Suprapubic skin (tissue), 4 donors: Measurements from ENCODE around the gene CRACDL. TPM values are rescaled to one million over a fixed set of nuclear protein-coding genes. Genes with fewer than 3 reads are reported as not detected.

Experiments
- DNase-seq, 2 donors: peaks; one replicate each; pipeline ENCODE4 v3.0.0-alpha.2; 2019; ENCODE audit warnings: low spot score in 2 of 2
- H3K27ac ChIP-seq: fragments of 200-600 bp; sonication (generic); one replicate; pipeline ENCODE4 v1.5.1; 2019
- H3K27me3 ChIP-seq: fragments of 200-600 bp; sonication (generic); one replicate; pipeline ENCODE4 v1.5.1; 2019
- H3K36me3 ChIP-seq: fragments of 200-600 bp; sonication (generic); one replicate; pipeline ENCODE4 v1.5.1; 2019
- H3K4me1 ChIP-seq: fragments of 200-600 bp; sonication (generic); one replicate; pipeline ENCODE4 v1.5.1; 2019
- H3K4me3 ChIP-seq: fragments of 200-600 bp; sonication (generic); one replicate; pipeline ENCODE4 v1.5.1; 2019; ENCODE audit warnings: mild to moderate bottlenecking
- H3K9me3 ChIP-seq: fragments of 200-600 bp; sonication (generic); one replicate; pipeline ENCODE4 v1.5.1; 2019
- CTCF ChIP-seq, 2 donors: fragments of 200-600 bp in 1 of 2; fragments of 450-650 bp in 1 of 2; sonication (generic) in 1 of 2; IDR thresholded peaks; one replicate each; pipeline ENCODE4 v1.5.1; 2016 to 2019; ENCODE audit warnings: antibody characterized with exemption in 2 of 2, mild to moderate bottlenecking in 1 of 2, moderate library complexity in 1 of 2
- EP300 ChIP-seq: sonication (generic); formaldehyde crosslinking; IDR thresholded peaks from one replicate; pipeline ENCODE4 v1.6.1; 2017; ENCODE audit warnings: antibody characterized with exemption
- POLR2A ChIP-seq, 2 donors: fragments of 450-650 bp; IDR thresholded peaks; one replicate each; pipeline ENCODE4 v1.6.1; 2017; ENCODE audit warnings: antibody characterized with exemption in 2 of 2, mild to moderate bottlenecking in 2 of 2, moderate library complexity in 2 of 2
- POLR2AphosphoS5 ChIP-seq, 3 donors: sonication (generic); formaldehyde crosslinking; IDR thresholded peaks; one replicate each; pipeline ENCODE4 v1.6.1; 2017; ENCODE audit warnings: antibody characterized with exemption in 3 of 3
- WGBS: methylation state at CpG from one replicate; pipeline ENCODE4 v1.1.5; 2018; 5-methylcytosine and 5-hydroxymethylcytosine counted together
- total RNA-seq, 4 donors: library from RNA; depleted of rRNA; stranded (reverse); fragments of >200 nt; gene quantifications; one replicate each; pipeline ENCODE4 v1.1.0, GENCODE V29; 2016

CRACDL gene
- total RNA-seq, 4 donors from 2014 or later: 5.2 to 13.0 (median 11.3) TPM

GRCh38 chr2:98871506-98871905 is 64.5 kb downstream of the CRACDL start:
- Histone ChIP-seq H3K4me3 (no peak overlapping the region), H3K27ac (no peak overlapping the region), H3K4me1 (peaks cover 28% of the 10 kb centered on the region), H3K36me3 (no peaks in the 10 kb centered on the region), H3K9me3 (no peaks in the 10 kb centered on the region), H3K27me3 (no peaks in the 10 kb centered on the region)
- no peak for TF ChIP-seq CTCF (IDR thresholded peaks at IDR 0.05)
- TF ChIP-seq POLR2AphosphoS5 (IDR thresholded peaks at IDR 0.05): no peak
- no peak for TF ChIP-seq POLR2A (IDR thresholded peaks at IDR 0.05)
- TF ChIP-seq EP300: no peak
- DNase-seq: no peak
- 81% methylated on average over 1 of the region's 2 CpGs for WGBS

- Histone ChIP-seq H3K36me3 (no peaks in the 10 kb centered on the region), H3K4me1 (peaks cover 28% of the 10 kb centered on the region), H3K27ac (no peak overlapping the region), H3K4me3 (no peak overlapping the region), H3K27me3 (no peaks in the 10 kb centered on the region), H3K9me3 (no peaks in the 10 kb centered on the region)
- TF ChIP-seq POLR2AphosphoS5 (IDR thresholded peaks at IDR 0.05) (no peak), EP300 (no peak), POLR2A (IDR thresholded peaks at IDR 0.05) (no peak), CTCF (IDR thresholded peaks at IDR 0.05) (no peak)
- no peak for DNase-seq
- WGBS: 94% methylated on average over 9 of the region's 15 CpGs
These were observed 65.4 kb downstream of the CRACDL start for GRCh38 chr2:98870516-98871158.

GRCh38 chr2:98869870-98870269 is 66.2 kb downstream of the CRACDL start:
- Histone ChIP-seq H3K36me3 (no peaks in the 10 kb centered on the region), H3K27ac (peak overlapping the region; percentile 85), H3K9me3 (no peaks in the 10 kb centered on the region), H3K4me3 (peak overlapping the region; percentile 35), H3K4me1 (peaks cover 28% of the 10 kb centered on the region), H3K27me3 (no peaks in the 10 kb centered on the region)
- 26% methylated on average over 4 of the region's 4 CpGs for WGBS
- DNase-seq: peak; percentile 74 to 79
- no peak for TF ChIP-seq POLR2A (IDR thresholded peaks at IDR 0.05)
- no peak for TF ChIP-seq EP300
- TF ChIP-seq CTCF (IDR thresholded peaks at IDR 0.05): no peak
- no peak for TF ChIP-seq POLR2AphosphoS5 (IDR thresholded peaks at IDR 0.05)

- Histone ChIP-seq H3K9me3 (no peaks in the 10 kb centered on the region), H3K27ac (peak overlapping the region; percentile 85), H3K27me3 (no peaks in the 10 kb centered on the region), H3K4me3 (peak overlapping the region; percentile 35), H3K36me3 (no peaks in the 10 kb centered on the region), H3K4me1 (peaks cover 28% of the 10 kb centered on the region)
- 51% methylated on average over 5 of the region's 10 CpGs for WGBS
- TF ChIP-seq POLR2A (IDR thresholded peaks at IDR 0.05) (no peak), POLR2AphosphoS5 (IDR thresholded peaks at IDR 0.05) (peak in 2 of 3 donors; percentile 10 to 49), EP300 (no peak), CTCF (IDR thresholded peaks at IDR 0.05) (no peak)
- DNase-seq: peak; percentile 74 to 82
These were observed 66.8 kb downstream of the CRACDL start for GRCh38 chr2:98869272-98869641.

- 70% methylated on average over 10 of the region's 10 CpGs for WGBS
These were observed 67.3 kb downstream of the CRACDL start for GRCh38 chr2:98868548-98869271.

More at GRCh38 chr2:98868548-98869271, 67.3 kb downstream of the CRACDL start:
- Histone ChIP-seq H3K27ac (peak overlapping the region; percentile 85), H3K36me3 (no peaks in the 10 kb centered on the region), H3K4me3 (peak overlapping the region; percentile 35), H3K4me1 (peaks cover 28% of the 10 kb centered on the region), H3K27me3 (no peaks in the 10 kb centered on the region), H3K9me3 (no peaks in the 10 kb centered on the region)
- no peak for DNase-seq
- TF ChIP-seq CTCF (IDR thresholded peaks at IDR 0.05): no peak
- no peak for TF ChIP-seq POLR2A (IDR thresholded peaks at IDR 0.05)
- TF ChIP-seq POLR2AphosphoS5 (IDR thresholded peaks at IDR 0.05): no peak
- no peak for TF ChIP-seq EP300
